ENCODE results near the gene KIF21A.
A peak's percentile ranks its signal among the peaks of the same experiment; 100 is the strongest.

KIF21A gene

DNA sequence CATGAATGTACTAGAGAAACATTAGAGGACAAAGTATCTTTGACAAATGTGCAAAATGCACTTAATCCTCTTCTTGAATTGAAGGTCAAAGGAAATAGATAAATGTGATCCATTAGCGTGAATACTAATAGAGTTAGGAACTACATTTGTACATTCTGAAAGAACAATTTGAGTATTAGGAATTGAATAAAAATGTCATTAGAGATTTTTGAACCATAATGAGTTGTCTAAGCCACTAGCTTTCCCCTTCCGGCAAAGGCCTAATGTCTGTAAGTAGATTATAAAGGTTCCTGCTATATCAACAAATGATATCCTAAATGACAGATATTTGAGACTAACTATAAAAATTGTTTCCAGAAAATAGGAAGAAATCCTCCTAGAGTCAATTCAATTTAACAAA, 59.8 kb downstream of the KIF21A start:
- no peak for DNase-seq (ENCODE audit: low read depth, low spot score)
- H3K4me3 ChIP-seq (ENCODE audit: low read depth, low read length): no peak overlapping the region
- TF ChIP-seq, protein P1, sequence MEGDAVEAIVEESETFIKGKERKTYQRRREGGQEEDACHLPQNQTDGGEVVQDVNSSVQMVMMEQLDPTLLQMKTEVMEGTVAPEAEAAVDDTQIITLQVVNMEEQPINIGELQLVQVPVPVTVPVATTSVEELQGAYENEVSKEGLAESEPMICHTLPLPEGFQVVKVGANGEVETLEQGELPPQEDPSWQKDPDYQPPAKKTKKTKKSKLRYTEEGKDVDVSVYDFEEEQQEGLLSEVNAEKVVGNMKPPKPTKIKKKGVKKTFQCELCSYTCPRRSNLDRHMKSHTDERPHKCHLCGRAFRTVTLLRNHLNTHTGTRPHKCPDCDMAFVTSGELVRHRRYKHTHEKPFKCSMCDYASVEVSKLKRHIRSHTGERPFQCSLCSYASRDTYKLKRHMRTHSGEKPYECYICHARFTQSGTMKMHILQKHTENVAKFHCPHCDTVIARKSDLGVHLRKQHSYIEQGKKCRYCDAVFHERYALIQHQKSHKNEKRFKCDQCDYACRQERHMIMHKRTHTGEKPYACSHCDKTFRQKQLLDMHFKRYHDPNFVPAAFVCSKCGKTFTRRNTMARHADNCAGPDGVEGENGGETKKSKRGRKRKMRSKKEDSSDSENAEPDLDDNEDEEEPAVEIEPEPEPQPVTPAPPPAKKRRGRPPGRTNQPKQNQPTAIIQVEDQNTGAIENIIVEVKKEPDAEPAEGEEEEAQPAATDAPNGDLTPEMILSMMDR (IDR thresholded peaks at IDR 0.05; ENCODE audit: low read depth, low read length): no peak
- in situ Hi-C loops (cut with HindIII; ENCODE audit: low sequenced_read_pairs): no loop called here

DNA sequence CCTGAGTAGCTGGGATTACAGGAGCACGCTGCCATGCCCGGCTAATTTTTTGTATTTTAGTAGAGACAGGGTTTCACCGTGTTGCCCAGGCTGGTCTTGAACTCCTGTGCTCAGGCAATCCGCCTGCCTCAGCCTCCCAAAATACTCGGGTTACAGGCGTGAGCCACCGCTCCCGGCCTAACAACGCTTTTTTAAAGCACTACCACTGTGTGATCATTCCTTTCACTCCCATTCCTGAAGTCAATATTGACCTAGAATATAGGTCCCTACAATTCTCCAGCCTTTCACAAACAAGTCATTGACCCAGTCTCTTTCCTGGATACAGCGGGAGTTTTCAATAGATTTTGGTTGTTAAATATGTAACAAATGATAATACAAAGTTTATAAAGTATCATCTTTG, 62.8 kb downstream of the KIF21A start:
- DNase-seq (ENCODE audit: low read depth, low spot score): no peak
- no peak overlapping the region for H3K4me3 ChIP-seq (ENCODE audit: low read depth, low read length)
- TF ChIP-seq, protein P1 (IDR thresholded peaks at IDR 0.05; ENCODE audit: low read depth, low read length): no peak
- in situ Hi-C loops (cut with HindIII; ENCODE audit: low sequenced_read_pairs): no loop called here

GRCh38 chr12:39378341-39378740, 64.6 kb downstream of the KIF21A start:
- in situ Hi-C loops (cut with HindIII; ENCODE audit: low sequenced_read_pairs): no loop called here
- no peak for DNase-seq (ENCODE audit: low read depth, low spot score)
- no peak overlapping the region for H3K4me3 ChIP-seq (ENCODE audit: low read depth, low read length)
- TF ChIP-seq, protein P1 (IDR thresholded peaks at IDR 0.05; ENCODE audit: low read depth, low read length): no peak

DNA sequence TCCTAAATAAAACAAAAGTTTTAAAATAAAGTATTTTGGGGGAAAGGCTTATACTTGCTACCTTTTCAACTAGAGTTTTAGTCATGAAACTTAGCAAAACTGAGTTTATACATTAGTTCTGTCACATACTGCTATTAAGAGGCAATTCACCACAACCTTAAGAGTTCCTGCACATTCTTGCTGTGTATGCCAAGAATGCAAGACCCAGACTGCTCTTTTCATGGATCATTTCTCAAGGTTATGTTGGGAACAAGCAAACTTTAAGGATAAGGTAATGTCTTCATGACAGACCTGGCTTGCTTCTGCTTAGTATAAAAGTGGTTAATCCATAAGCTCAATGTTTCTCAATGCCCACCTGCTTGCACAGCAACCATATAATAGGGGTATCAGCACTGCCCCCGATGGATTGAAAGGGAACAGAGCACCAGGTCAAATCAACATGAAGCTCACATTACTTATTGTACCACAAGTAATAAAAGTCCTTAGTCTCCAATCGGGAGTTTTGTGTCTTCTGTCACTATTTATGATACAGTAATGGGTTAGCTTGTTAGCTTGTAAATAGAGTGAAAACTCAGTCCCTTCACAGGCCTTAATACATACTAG, 67.6 kb downstream of the KIF21A start:
- DNase-seq (ENCODE audit: low read depth, low spot score): peak; percentile 21
- in situ Hi-C loops (cut with HindIII; ENCODE audit: low sequenced_read_pairs): no loop called here
- no peak overlapping the region for H3K4me3 ChIP-seq (ENCODE audit: low read depth, low read length)
- TF ChIP-seq, protein P1 (IDR thresholded peaks at IDR 0.05; ENCODE audit: low read depth, low read length): peak; percentile 3

DNA sequence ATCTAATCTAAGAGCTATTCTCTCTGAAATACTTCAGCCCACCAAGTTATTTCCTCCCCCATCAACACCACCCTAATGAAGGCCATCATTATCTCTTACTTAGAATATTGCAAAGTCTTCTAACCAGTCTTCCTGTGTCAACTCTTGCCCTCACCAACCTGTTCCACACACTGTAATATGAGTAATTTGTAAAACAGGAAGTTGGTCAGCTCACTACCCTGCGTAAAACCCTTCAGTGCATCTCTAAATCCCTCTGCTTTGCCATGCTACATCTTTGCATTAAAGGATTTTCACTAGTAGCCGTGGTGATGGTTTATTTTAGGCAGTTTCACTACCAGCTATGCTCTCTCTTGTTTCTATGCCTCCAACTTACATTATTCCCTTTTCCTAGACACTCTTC, 70.0 kb downstream of the KIF21A start:
- TF ChIP-seq, protein P1 (IDR thresholded peaks at IDR 0.05; ENCODE audit: low read depth, low read length): no peak
- DNase-seq (ENCODE audit: low read depth, low spot score): peak; percentile 9
- H3K4me3 ChIP-seq (ENCODE audit: low read depth, low read length): no peak overlapping the region
- in situ Hi-C loops (cut with HindIII; ENCODE audit: low sequenced_read_pairs): no loop called here

DNA sequence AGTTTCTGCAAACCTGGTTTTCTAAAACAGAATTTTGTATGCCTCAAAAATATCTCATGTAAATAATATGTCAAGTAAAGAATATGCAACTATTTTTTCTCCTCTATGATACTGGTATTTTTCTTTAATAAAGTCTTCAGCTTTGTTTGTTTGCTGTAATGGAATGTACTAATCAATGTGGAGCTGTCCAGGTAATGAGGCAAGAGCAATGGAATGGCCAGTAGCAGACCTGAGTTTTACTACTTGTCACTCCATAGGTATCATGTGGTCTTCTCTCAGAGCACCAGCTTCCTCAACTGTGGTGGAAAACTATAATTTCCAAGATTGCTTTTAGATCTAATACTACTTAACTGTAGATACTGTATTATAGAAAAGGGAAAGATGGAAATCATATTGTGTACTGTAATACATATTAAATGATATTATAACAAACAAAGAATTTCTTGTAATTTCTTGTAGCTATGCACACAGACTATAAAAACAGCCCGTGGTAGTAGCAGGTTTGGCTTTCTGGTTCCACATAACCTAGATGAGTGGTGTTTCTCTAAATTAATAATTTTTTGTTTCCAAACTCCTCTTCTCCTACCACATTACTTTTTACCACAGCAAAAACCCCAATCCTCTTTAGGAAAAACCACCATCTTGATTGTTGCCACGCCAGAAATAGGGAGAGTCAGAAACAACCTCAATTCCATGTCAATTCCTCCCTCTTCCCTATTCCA, 70.6 kb downstream of the KIF21A start:
- DNase-seq (ENCODE audit: low read depth, low spot score): no peak
- no peak overlapping the region for H3K4me3 ChIP-seq (ENCODE audit: low read depth, low read length)
- in situ Hi-C loops (cut with HindIII; ENCODE audit: low sequenced_read_pairs): no loop called here
- TF ChIP-seq, protein P1 (IDR thresholded peaks at IDR 0.05; ENCODE audit: low read depth, low read length): no peak
